Neural progenitor cell (in vitro differentiated cells): ENCODE measurements around the gene MYO18B. TPM values are rescaled to one million over a fixed set of nuclear protein-coding genes. Genes with fewer than 3 reads are reported as not detected.

ENCODE experiments used
- DNase-seq: peaks from one replicate; pipeline ENCODE4 v3.0.0-alpha.2; 2016; ENCODE audit warnings: low spot score
- H2AFZ ChIP-seq: fragments of 200-600 bp; sonication (generic); replicated peaks from 2 replicates; pipeline ENCODE4 v1.6.1; 2016; ENCODE audit warnings: antibody characterized with exemption
- H3F3A ChIP-seq: fragments of 200-600 bp; sonication (generic); 2 replicates; pipeline ENCODE4 v1.6.1; 2016; ENCODE audit warnings: antibody characterized with exemption, low read depth
- H3K27ac ChIP-seq: fragments of 200-600 bp; sonication (generic); 2 replicates; pipeline ENCODE4 v1.5.1; 2016; ENCODE audit warnings: mild to moderate bottlenecking
- H3K27me3 ChIP-seq: fragments of 200-600 bp; sonication (generic); 2 replicates; pipeline ENCODE4 v1.6.1; 2016; ENCODE audit warnings: mild to moderate bottlenecking, moderate library complexity
- H3K36me3 ChIP-seq: fragments of 200-600 bp; sonication (generic); 2 replicates; pipeline ENCODE4 v1.5.1; 2016
- H3K4me1 ChIP-seq: fragments of 200-600 bp; sonication (generic); 2 replicates; pipeline ENCODE4 v1.6.1; 2016; ENCODE audit warnings: mixed run types
- H3K4me2 ChIP-seq: fragments of 200-600 bp; sonication (generic); 2 replicates; pipeline ENCODE4 v1.6.1; 2016
- H3K4me3 ChIP-seq: fragments of 200-600 bp; sonication (generic); 2 replicates; pipeline ENCODE4 v1.5.1; 2016
- H3K79me2 ChIP-seq: fragments of 200-600 bp; sonication (generic); 2 replicates; pipeline ENCODE4 v1.6.1; 2016; ENCODE audit warnings: low read depth
- H3K9ac ChIP-seq: fragments of 200-600 bp; sonication (generic); 2 replicates; pipeline ENCODE4 v1.6.1; 2016
- H3K9me3 ChIP-seq: fragments of 200-600 bp; sonication (generic); 2 replicates; pipeline ENCODE4 v1.5.1; 2016; ENCODE audit warnings: low read depth
- H4K20me1 ChIP-seq: fragments of 200-600 bp; sonication (generic); 2 replicates; pipeline ENCODE4 v1.6.1; 2016; ENCODE audit warnings: low read depth
- H3K27ac Mint-ChIP-seq: 3 replicates; pipeline ENCODE4 v1.8.0; 2021; ENCODE audit warnings: mixed read lengths
- H3K27me3 Mint-ChIP-seq: 2 replicates; pipeline ENCODE4 v1.8.0; 2022; ENCODE audit warnings: low read depth, mild to moderate bottlenecking, inconsistent platforms, moderate library complexity, mixed read lengths; ENCODE audit not compliant: insufficient read depth
- H3K36me3 Mint-ChIP-seq: 3 replicates; pipeline ENCODE4 v1.8.0; 2021; ENCODE audit warnings: mixed read lengths
- H3K4me1 Mint-ChIP-seq: 3 replicates; pipeline ENCODE4 v1.8.0; 2021; ENCODE audit warnings: mixed read lengths
- H3K4me3 Mint-ChIP-seq: 3 replicates; pipeline ENCODE4 v1.8.0; 2021; ENCODE audit warnings: mild to moderate bottlenecking, moderate library complexity, mixed read lengths
- H3K9me3 Mint-ChIP-seq: 3 replicates; pipeline ENCODE4 v1.8.0; 2020; ENCODE audit warnings: mixed read lengths
- EZH2 ChIP-seq: fragments of 200-600 bp; sonication (generic); IDR thresholded peaks from 2 replicates; pipeline ENCODE4 v1.6.1; 2017; ENCODE audit warnings: antibody characterized with exemption, mild to moderate bottlenecking, moderate library complexity
- EZH2phosphoT487 ChIP-seq: fragments of 200-600 bp; sonication (generic); IDR thresholded peaks from 2 replicates; pipeline ENCODE4 v1.6.1; 2017; ENCODE audit warnings: antibody characterized with exemption
- total RNA-seq: library from RNA; depleted of rRNA; stranded (reverse); fragments of >200 nt; gene quantifications from 2 replicates; pipeline ENCODE4 v1.2.3, GENCODE V29; 2015; ENCODE audit warnings: low replicate concordance
- TF ChIP-seq, protein P1 (sequence below): fragments of 200-600 bp; sonication (generic); IDR thresholded peaks from 2 replicates; pipeline ENCODE4 v1.5.1; 2017; ENCODE audit warnings: antibody characterized with exemption, mild to moderate bottlenecking

MYO18B gene
- total RNA-seq, 1 donor from 2014 or later: not detected

- Histone ChIP-seq H3K27ac (no peak overlapping the region), H3F3A (no peaks in the 10 kb centered on the region), H3K4me3 (no peak overlapping the region), H3K4me2 (no peak overlapping the region), H3K79me2 (no peaks in the 10 kb centered on the region), H3K36me3 (no peaks in the 10 kb centered on the region), H3K27me3 (no peaks in the 10 kb centered on the region), H4K20me1 (no peaks in the 10 kb centered on the region), H3K9ac (no peak overlapping the region), H3K4me1 (peaks cover 12% of the 10 kb centered on the region), H3K9me3 (no peaks in the 10 kb centered on the region), H2AFZ (no peak overlapping the region)
- no peaks in the 10 kb centered on the region for H3K9me3 Mint-ChIP-seq
- H3K27me3 Mint-ChIP-seq: peaks cover 5% of the 10 kb centered on the region
- no peak for DNase-seq
- peaks cover 6% of the 10 kb centered on the region for H3K36me3 Mint-ChIP-seq
- no peak for TF ChIP-seq EZH2phosphoT487
- TF ChIP-seq EZH2: no peak
- TF ChIP-seq, protein P1, sequence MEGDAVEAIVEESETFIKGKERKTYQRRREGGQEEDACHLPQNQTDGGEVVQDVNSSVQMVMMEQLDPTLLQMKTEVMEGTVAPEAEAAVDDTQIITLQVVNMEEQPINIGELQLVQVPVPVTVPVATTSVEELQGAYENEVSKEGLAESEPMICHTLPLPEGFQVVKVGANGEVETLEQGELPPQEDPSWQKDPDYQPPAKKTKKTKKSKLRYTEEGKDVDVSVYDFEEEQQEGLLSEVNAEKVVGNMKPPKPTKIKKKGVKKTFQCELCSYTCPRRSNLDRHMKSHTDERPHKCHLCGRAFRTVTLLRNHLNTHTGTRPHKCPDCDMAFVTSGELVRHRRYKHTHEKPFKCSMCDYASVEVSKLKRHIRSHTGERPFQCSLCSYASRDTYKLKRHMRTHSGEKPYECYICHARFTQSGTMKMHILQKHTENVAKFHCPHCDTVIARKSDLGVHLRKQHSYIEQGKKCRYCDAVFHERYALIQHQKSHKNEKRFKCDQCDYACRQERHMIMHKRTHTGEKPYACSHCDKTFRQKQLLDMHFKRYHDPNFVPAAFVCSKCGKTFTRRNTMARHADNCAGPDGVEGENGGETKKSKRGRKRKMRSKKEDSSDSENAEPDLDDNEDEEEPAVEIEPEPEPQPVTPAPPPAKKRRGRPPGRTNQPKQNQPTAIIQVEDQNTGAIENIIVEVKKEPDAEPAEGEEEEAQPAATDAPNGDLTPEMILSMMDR: no peak
- peaks cover 34% of the 10 kb centered on the region for H3K4me1 Mint-ChIP-seq
- H3K27ac Mint-ChIP-seq: no peak overlapping the region
- no peak overlapping the region for H3K4me3 Mint-ChIP-seq
These were observed 45.2 kb upstream of the MYO18B start for GRCh38 chr22:25696763-25697162.

DNA sequence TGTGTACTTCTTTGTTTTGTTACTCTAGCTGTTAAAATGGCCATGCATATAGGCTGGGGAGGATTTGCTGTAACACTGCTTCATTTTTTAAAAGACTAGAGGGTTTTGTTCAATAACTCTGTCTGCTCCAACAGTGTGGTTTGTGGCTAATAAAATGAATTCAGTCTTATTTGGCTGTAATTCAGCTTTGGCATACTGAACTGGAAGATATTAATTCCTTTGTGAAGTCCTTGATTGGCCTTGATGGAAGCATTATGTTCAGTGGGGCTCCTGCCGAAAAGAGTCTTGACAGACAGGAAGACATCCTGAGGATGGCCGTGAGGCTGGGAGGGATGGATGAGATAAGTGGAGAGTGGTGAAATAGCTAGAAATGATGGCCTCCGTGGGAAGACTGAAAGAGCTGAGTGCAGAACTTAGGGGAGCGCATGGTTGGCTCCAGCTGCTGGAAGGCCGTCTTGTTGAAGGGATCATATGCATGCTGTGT, 44.8 kb upstream of the MYO18B start:
- no peaks in the 10 kb centered on the region for H3K9me3 ChIP-seq
- no peaks in the 10 kb centered on the region for H3F3A ChIP-seq
- no peak overlapping the region for H2AFZ ChIP-seq
- DNase-seq: no peak
- H3K27ac ChIP-seq: no peak overlapping the region
- H3K79me2 ChIP-seq: no peaks in the 10 kb centered on the region
- H3K4me1 ChIP-seq: peaks cover 13% of the 10 kb centered on the region
- H3K9ac ChIP-seq: no peak overlapping the region
- H3K4me1 Mint-ChIP-seq: peaks cover 37% of the 10 kb centered on the region
- H3K4me3 Mint-ChIP-seq: no peak overlapping the region
- H4K20me1 ChIP-seq: no peaks in the 10 kb centered on the region
- H3K36me3 Mint-ChIP-seq: peaks cover 6% of the 10 kb centered on the region
- peaks cover 5% of the 10 kb centered on the region for H3K27me3 Mint-ChIP-seq
- H3K36me3 ChIP-seq: no peaks in the 10 kb centered on the region
- H3K4me3 ChIP-seq: no peak overlapping the region
- H3K27me3 ChIP-seq: no peaks in the 10 kb centered on the region
- no peak overlapping the region for H3K4me2 ChIP-seq
- TF ChIP-seq EZH2: no peak
- TF ChIP-seq, protein P1: no peak
- no peak for TF ChIP-seq EZH2phosphoT487
- no peaks in the 10 kb centered on the region for H3K9me3 Mint-ChIP-seq
- no peak overlapping the region for H3K27ac Mint-ChIP-seq

GRCh38 chr22:25697978-25698377, 44.0 kb upstream of the MYO18B start:
- no peak overlapping the region for H3K4me3 ChIP-seq
- no peaks in the 10 kb centered on the region for H3K9me3 Mint-ChIP-seq
- H3K4me1 Mint-ChIP-seq: peaks cover 37% of the 10 kb centered on the region
- H3K4me3 Mint-ChIP-seq: no peak overlapping the region
- H2AFZ ChIP-seq: no peak overlapping the region
- H3K79me2 ChIP-seq: no peaks in the 10 kb centered on the region
- TF ChIP-seq EZH2: no peak
- TF ChIP-seq EZH2phosphoT487: no peak
- TF ChIP-seq, protein P1: no peak
- peaks cover 13% of the 10 kb centered on the region for H3K4me1 ChIP-seq
- H3K36me3 ChIP-seq: no peaks in the 10 kb centered on the region
- no peaks in the 10 kb centered on the region for H3K9me3 ChIP-seq
- H3K36me3 Mint-ChIP-seq: peaks cover 4% of the 10 kb centered on the region
- H3K27me3 ChIP-seq: no peaks in the 10 kb centered on the region
- no peak overlapping the region for H3K4me2 ChIP-seq
- H3K27ac Mint-ChIP-seq: no peak overlapping the region
- DNase-seq: no peak
- no peaks in the 10 kb centered on the region for H3F3A ChIP-seq
- H3K27ac ChIP-seq: no peak overlapping the region
- H3K27me3 Mint-ChIP-seq: peaks cover 5% of the 10 kb centered on the region
- no peak overlapping the region for H3K9ac ChIP-seq
- no peaks in the 10 kb centered on the region for H4K20me1 ChIP-seq
